Measurements from ENCODE around the gene DROSHA.

The DROSHA gene

DNA sequence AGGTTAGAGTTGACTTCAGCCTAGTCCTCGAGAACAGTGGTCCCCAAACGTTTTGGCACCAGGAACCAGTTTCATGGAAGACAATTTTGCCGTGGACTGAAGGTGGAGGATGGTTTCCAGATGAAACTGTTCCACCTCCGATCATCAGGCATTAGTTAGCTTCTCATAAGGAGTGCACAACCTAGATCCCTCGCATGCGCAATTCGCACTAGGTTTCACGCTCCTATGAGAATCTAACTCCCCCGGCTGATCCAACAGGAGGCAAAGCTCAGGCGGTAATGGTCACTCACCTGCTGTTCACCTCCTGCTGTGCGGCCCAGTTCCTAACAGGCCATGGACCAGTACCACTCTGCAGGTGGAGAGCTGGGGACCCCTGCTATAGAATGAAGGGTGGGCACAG, 174.9 kb downstream of the DROSHA start:
- Mint-ChIP-seq H3K27me3 (peaks cover 17% of the 10 kb centered on the region), H3K9me3 (no peaks in the 10 kb centered on the region), H3K4me1 (ENCODE audit: low read depth) (no peaks in the 10 kb centered on the region), H3K27ac (no peak overlapping the region), H3K4me3 (no peak overlapping the region), H3K36me3 (ENCODE audit: low read depth) (no peaks in the 10 kb centered on the region)
- DNase-seq: no peak

DNA sequence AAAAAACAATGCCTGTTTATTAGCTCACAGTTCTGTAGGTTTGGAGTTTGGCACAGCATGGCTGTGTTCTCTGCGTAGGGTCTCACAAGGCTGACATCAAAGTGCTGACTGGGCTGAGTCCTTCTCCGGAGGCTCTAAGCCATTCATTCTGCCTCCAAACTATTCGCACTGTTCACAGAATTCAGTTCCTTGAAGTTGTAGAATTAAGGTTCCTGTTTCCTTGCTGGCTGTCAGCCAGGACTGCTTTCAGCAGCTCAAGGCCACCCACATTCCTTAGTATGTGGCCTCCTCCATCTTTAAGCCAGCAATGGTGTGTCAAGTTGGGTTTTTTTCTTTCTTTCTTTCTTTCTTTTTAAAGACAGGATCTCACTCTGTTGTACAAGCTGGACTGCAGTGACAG, 176.6 kb downstream of the DROSHA start:
- Mint-ChIP-seq H3K27me3 (peaks cover 12% of the 10 kb centered on the region), H3K9me3 (no peaks in the 10 kb centered on the region), H3K36me3 (ENCODE audit: low read depth) (no peaks in the 10 kb centered on the region), H3K4me1 (ENCODE audit: low read depth) (no peaks in the 10 kb centered on the region), H3K4me3 (no peak overlapping the region), H3K27ac (no peak overlapping the region)
- DNase-seq: no peak

Data from activated T-cell treated with anti-CD3 and anti-CD28 coated beads, Interleukin-2, amount 50 U/mL, for 24 hours (primary cell).